Gastrocnemius medialis (tissue), 4 donors: Measurements from ENCODE around the gene EZR.

ENCODE experiments used
- POLR2A ChIP-seq, 2 donors: fragments of 450-650 bp; IDR thresholded peaks; one replicate each; pipeline ENCODE4 v1.6.1; 2017; ENCODE audit warnings: antibody characterized with exemption in 2 of 2, mild to moderate bottlenecking in 2 of 2, moderate library complexity in 2 of 2
- TF ChIP-seq, protein P1 (sequence below), 5 experiments: fragments of 450-650 bp in 3 of 5; fragments of 200-600 bp in 2 of 5; sonication (generic) in 2 of 5; IDR thresholded peaks in 4 of 5; conservative IDR thresholded peaks in 1 of 5; 1 replicate in 4 of 5; 2 replicates in 1 of 5; pipeline ENCODE4 v1.5.1; 2016 to 2019; ENCODE audit warnings: antibody characterized with exemption in 5 of 5, mild to moderate bottlenecking in 3 of 5, moderate library complexity in 3 of 5

DNA sequence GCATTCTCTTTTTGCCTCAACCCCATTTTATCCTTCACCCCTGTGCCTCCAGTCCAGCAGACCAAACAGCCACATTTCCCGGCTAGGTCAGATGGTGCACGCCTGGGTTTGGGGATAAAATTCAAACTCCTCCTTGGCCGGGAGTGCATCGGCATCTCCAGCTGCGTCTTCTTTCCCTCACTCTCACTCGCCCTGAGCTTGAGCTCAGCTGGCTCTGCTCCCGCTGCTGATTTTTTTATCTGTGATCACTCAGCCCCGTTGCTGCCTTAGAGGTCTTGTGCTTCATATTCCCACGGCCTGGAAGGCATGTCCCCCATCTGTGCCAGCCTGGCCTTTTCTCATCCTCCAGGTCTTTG, 6.8 kb upstream of the EZR start:
- TF ChIP-seq, protein P1, sequence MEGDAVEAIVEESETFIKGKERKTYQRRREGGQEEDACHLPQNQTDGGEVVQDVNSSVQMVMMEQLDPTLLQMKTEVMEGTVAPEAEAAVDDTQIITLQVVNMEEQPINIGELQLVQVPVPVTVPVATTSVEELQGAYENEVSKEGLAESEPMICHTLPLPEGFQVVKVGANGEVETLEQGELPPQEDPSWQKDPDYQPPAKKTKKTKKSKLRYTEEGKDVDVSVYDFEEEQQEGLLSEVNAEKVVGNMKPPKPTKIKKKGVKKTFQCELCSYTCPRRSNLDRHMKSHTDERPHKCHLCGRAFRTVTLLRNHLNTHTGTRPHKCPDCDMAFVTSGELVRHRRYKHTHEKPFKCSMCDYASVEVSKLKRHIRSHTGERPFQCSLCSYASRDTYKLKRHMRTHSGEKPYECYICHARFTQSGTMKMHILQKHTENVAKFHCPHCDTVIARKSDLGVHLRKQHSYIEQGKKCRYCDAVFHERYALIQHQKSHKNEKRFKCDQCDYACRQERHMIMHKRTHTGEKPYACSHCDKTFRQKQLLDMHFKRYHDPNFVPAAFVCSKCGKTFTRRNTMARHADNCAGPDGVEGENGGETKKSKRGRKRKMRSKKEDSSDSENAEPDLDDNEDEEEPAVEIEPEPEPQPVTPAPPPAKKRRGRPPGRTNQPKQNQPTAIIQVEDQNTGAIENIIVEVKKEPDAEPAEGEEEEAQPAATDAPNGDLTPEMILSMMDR (IDR thresholded peaks at IDR 0.05 in 4 of 5, conservative IDR thresholded peaks at IDR 0.05 in 1 of 5): no peak
- TF ChIP-seq POLR2A (IDR thresholded peaks at IDR 0.05): no peak
